ENCODE results near the gene ZNF569. TPM values are rescaled to one million over a fixed set of nuclear protein-coding genes. Genes with fewer than 3 reads are reported as not detected.

Gene ZNF569
- 5.9 and 7.1 TPM in 2 replicates for total RNA-seq

GRCh38 chr19:37466798-37467607, at the start of gene ZNF569:
ZNF569 (minus strand) TSS chr19:37467444; CDS start chr19:37444921, 22,523 bp downstream.

GRCh38 chr19:37506387-37507166, 39.3 kb upstream of the ZNF569 start, which contains the start of gene ZNF793:
ZNF793 (plus strand) TSS chr19:37506939; CDS start chr19:37523440, 16,501 bp downstream.

GRCh38 chr19:37468961-37469777, 1.9 kb upstream of the ZNF569 start, which contains the start of gene ZNF570:
ZNF570 (plus strand) TSS chr19:37469356; CDS start chr19:37470355, 999 bp downstream.

GRCh38 chr19:37370880-37371661, 96.2 kb downstream of the ZNF569 start, which contains the start of gene ZNF527:
ZNF527 (plus strand) TSS chr19:37371099; CDS start chr19:37374199, 3,100 bp downstream.

Other genes with a start within 250 kb of the ZNF569 start
- 5.5 and 6.0 TPM in 2 replicates for gene ZNF383, start 249.2 kb downstream of the ZNF569 start, total RNA-seq
- 4.1 TPM in 2 replicates for gene ZNF527, start 96.3 kb downstream of the ZNF569 start, total RNA-seq
- 8.4 and 9.0 TPM in 2 replicates for gene ZNF570, start 1.9 kb upstream of the ZNF569 start, total RNA-seq
- 1.1 and 1.8 TPM in 2 replicates for gene ZNF793, start 39.5 kb upstream of the ZNF569 start, total RNA-seq
- gene ZNF571, start 127.3 kb upstream of the ZNF569 start, total RNA-seq, result 2.7 and 5.6 TPM in 2 replicates
- 0.28 and 1.2 TPM in 2 replicates for gene ZNF540, start 127.4 kb upstream of the ZNF569 start, total RNA-seq
- 9.8 and 16.3 TPM in 2 replicates for gene ZFP30, start 188.0 kb upstream of the ZNF569 start, total RNA-seq